Activated CD4-positive, CD25-positive, alpha-beta regulatory T cell (primary cell): ENCODE data around the gene AK4.
"Not testable (repeated sequence)": the region's sequence is repeated elsewhere in the genome, so short reads cannot be mapped to it uniquely, and the experiment has no call there.

Experiments
- DNase-seq, 4 experiments: peaks; one replicate each; lab custom pipeline; 2025; lab: John Stamatoyannopoulos, UW

Gene AK4

DNA sequence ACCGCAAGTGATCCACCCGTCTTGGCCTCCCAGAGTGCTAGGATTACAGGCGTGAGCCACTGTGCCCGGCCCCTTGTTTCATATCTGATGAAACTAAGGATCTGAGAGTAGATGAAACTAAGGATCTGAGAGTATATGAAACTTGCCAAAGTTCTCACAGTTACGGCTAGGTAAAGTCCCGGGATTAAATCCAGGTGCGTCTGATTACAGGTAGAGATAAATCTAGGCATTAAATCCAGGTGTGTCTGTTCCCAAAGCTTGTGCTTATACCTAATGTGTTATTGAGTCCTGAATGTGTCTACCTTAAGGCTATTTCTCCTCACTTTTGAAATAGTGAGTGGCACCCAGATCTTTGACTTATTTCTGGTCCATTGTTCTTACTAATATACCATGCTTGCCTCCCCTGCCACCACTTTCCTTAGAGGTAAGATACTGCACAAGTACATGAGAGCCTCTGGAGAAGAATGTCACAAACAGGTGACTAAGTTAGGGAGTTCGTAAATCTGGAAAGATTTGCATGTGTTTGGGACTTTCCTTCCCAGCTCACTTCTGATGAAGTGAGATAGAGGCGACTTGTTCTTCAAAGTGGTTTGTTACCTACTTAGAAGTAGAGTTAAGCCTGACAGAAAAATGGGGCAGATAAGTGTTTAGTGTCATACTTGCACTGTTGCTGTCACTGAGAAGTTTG is 66.5 kb downstream of the AK4 start:
- DNase-seq: no peak

DNA sequence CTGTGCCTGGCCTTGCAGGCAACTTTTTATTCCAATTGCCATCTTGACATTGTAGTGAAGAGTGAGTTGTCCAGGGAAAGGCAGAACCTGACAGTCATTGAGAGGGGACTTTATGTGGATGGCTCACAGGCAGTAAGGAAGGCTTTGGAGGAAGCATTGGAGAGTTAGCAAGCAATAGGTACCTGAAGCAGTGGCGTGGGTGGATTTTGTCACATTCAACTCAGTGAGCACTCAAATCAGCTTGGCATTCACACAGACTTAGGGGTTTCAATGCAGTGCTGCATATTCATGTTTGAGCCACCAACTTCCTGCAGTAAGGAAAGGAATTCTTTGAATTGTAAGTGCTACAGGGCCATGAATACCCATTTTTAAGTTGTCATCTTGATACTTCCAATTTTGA is 69.0 kb downstream of the AK4 start:
- DNase-seq: no peak

GRCh38 chr1:65221638-65222339 is 73.8 kb downstream of the AK4 start:
- DNase-seq: no peak

- DNase-seq: no peak
Observed at GRCh38 chr1:65222340-65222940, 74.4 kb downstream of the AK4 start.

GRCh38 chr1:65224681-65225091 is 76.7 kb downstream of the AK4 start:
- no peak for DNase-seq

- no peak for DNase-seq
Observed at GRCh38 chr1:65225179-65225578, 77.2 kb downstream of the AK4 start.

GRCh38 chr1:65229201-65229600 is 81.2 kb downstream of the AK4 start:
- DNase-seq: no peak

DNA sequence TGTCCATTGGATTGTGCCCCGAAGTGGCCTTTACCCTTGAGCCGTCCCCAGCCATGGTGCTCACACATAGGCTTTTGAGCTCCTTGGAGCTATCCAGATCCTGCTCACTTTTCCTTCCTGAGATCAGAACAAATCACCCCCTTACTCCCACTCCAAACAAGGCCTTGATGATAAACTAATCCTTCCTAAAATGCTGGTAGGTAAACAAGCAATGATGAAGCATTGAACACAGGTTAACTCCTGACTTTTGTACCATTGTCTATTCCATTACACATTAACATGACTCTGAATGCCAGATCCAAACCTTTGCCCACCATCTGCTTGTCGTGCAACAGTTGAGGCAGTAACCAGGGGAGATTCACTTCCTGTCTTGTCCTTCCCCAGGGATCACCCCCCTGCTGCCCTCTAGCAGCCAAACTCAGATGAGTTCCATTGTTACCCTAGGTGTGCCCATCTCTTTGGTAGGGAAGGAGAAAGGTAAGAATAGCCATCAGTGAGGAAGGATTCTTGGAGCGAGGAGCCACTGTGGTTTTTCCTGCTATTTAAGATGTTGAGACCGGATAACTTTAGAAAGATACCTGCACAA is 81.8 kb downstream of the AK4 start:
- no peak for DNase-seq

DNA sequence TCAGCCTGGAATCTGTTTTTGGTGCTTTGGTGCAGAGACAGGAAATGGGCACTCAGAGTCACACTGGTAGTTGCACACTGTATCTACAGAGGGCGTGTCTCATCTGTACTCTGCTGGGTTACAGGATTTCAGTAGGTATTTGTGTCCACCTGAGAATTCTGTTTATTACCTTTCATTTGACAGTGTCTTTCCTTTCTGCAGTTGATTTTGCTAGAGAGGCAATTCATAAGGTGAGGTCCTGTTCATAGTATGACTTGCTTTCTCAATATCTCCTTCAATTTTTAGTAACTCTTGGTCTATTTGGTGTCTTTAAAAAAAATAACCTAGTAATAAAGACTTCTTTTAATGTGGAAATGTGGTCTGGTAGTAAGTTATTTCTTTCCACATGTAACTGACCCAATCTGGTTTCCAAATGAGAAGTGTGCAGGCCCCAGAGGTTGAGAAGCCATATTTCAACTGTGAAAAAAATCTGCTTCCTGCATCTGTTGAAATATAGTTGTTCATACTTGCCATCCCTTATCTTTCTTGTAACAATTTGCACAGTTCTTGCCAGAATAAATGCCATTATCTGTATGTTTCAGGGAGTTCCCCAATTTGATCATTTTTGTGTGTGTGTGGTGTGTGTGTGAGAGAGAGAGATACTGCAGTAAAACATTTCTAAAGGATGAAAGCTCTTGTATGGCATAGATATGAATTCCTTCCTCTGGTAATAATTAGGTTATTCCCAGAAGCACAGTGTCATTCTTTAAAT is 82.9 kb downstream of the AK4 start:
- no peak for DNase-seq

GRCh38 chr1:65231718-65232330 is 83.8 kb downstream of the AK4 start:
- DNase-seq: no peak

GRCh38 chr1:65232461-65232990 is 84.5 kb downstream of the AK4 start:
- DNase-seq: no peak

DNA sequence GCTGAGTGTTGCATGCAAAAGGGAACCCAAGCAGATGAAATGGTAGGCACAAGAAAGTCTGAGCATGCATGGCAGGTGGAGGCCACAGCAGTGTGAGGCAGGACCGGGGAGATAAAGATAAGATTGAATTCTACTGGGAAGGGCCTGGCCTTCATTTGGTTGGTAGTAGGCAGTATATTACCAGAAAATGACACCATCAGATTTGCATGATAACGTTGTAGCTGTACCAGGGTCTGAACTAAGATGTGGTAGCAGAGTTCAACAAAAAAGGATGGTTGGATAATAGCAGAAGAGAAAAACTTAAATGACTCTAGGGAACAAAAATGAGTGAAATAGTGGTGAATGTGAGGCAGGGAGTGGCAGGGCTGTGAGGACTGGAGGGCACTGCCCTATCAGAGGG is 85.8 kb downstream of the AK4 start:
- DNase-seq: no peak

DNA sequence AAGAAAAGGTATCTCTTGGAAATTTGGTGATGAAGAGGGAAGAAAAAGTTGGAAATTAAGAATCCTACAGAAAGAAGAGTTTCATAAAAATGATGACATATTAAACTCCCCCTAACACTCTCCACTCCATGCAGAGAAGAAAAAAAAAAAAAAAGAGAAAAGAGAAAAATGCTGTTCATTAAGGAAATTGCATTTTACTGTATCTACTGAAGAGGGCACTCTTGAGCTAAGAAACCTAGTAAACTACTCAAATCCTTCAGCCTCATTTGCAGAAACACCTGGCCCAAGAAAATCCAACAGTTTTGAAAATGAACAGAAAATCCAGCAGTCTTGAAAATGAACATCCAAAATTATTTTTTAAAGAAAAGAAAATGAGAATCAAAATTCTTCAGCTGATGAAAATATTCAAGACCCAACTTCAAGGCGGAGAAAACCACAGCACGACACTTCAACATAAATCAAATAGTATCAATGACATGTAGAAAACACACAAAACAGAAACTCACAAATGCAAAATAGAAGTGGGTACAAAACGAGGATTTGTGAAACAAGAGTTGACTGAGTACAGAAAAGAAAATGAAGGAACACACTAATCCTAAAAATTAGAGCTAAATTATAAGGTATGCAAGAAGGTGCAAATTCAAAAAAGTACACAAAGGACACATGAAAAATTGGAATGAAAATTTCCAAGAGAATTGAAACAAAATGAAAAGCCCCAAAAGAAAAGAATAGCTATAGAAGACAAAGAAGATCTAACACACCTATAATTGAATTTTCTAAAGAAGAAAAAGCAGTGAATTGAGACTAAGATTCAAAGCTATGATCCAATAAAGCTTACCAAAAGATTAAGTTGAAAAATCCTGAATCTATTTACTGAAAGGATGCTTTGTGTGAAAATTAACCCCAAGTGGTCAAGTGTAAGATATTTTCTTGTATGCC is 88.1 kb downstream of the AK4 start:
- DNase-seq: no peak

DNA sequence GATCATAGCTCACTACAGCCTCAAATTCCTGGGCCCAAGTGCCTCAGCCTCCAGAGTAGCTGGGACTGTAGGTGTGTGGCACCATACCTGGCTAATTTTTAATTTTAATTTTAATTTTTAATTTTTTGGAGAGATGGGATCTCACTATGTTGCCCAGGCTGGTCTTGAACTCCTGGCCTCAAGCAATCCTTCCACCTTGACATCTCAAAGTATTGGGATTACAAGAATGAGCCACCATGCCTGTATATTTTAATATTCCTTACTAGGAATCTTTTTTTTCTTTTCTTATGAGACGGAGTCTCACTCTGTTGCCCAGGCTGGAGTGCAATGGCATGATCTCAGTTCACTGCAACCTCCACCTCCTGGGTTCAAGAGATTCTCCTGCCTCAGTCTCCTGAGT is 89.1 kb downstream of the AK4 start:
- not testable (repeated sequence) for DNase-seq

- no peak for DNase-seq
Observed at GRCh38 chr1:65237503-65237902, 89.5 kb downstream of the AK4 start.

- no peak for DNase-seq
Observed at GRCh38 chr1:65238010-65238409, 90.0 kb downstream of the AK4 start.

DNA sequence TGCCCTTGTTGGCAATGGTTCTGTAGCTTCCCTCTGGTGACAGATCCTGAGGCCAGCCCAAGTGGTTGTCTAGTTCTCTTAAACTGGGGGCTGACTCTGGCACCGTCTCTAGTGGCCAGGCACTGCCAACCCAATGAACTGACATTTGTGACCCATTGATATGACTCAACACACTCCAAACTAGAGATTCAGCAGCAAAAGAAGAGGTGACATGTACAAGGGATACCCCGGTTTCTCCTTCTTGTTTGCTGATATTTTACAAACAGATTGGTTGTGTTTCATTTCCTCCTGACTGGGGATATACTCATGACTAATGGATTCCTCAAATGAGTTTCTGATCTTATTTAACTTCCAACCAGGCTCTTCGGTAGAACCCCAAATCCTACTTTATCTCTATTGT is 95.5 kb downstream of the AK4 start:
- DNase-seq: no peak

DNA sequence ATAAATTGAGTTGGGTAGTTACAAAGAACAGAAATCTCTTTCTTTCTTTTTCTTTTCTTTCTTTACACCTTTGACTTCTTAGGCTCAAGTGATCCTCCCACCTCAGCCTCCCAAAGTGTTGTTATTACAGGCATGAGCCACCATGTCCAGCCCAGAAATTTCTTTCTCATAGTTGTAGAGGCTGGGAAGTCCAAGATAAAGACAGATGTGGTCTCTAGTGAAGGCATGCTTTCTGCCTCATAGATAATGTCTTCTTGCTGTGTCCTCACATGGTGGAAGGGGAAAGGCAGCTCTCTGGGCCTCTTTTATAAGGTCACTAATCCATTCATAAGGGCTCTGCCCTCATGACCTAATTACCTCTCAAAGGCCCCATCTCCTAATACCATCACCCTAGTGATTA is 97.3 kb downstream of the AK4 start:
- DNase-seq: no peak

DNA sequence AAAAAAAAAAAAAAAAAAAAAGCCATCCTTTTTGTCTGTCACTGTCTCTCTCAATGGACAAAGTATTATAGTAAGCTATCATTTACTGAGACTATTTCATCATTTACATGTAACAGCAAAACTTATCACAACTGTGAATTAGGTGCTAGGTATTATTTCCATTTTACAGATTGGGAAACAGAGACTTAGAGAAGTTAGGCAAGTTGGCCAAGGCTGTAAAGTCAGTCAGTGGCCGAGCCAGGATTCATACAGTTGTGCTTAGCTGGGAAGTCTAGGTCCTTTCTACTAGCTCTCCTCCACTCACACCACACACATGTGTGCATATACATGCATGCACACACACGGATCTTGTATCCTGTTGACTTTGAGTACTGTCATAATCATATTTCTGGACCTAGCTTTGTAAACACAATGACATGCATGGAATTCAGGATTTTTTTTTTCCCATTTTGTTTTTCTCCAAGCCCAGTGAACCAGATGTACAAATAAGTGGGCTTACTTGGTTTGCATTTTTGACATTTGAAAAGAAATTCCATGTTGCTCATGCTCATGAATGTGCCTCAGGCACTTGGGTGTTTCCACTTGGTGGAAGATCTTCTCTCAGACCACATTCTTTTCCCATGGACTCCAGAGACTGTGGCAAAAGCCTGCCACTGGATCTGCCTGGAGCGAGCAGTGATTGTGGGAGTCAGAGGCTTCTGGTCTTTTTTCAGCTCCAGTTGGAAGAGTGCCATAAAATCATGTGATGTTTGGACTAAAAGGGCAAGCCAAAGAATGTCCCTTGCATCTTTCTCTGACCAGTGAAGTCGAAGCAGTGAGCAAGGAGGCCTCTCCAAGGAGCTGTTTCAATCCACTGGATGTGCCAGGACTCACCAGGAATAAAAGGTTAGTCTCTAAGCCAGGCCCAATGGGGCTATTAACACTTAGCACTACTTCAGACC is 99.7 kb downstream of the AK4 start:
- no peak for DNase-seq
